Measurements from ENCODE around the gene SH3RF1. TPM values are rescaled to one million over a fixed set of nuclear protein-coding genes. Genes with fewer than 3 reads are reported as not detected.
"Not testable (repeated sequence)": the region's sequence is repeated elsewhere in the genome, so short reads cannot be mapped to it uniquely, and the experiment has no call there.

Gene SH3RF1
- total RNA-seq, 1 donor from 2014 or later: 13.6 TPM

DNA sequence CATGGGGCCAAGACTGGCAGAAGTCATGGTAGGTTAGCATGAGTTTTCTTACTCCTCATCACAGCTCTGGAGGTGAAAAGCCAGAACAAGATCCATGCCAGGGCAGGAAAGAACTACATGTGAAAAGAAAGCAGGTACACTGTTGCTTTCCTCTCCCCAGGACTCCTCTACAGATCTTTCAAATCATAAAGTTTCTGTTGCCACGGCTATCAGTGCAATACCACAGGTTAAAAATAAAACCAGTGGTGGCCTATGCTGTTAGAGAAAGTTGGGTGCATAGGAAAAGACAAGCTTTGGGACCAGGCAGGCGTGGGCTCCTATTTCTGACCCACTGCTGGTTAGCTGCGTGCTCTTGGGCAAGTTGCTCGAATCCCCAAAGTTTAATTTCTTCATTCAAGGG, 81.4 kb downstream of the SH3RF1 start:
- Histone ChIP-seq H3K4me3 (ENCODE audit: low read length in 3 of 3) (no peak overlapping the region), H3K9ac (ENCODE audit: low read depth in 1 of 3, low read length in 3 of 3) (no peak overlapping the region), H3K27me3 (ENCODE audit: control insufficient read depth in 3 of 3, insufficient read depth in 3 of 3, low read length in 3 of 3) (no peaks in the 10 kb centered on the region), H3K27ac (ENCODE audit: low read depth, low read length) (no peak overlapping the region), H3K4me1 (ENCODE audit: control insufficient read depth in 3 of 3, insufficient read depth in 3 of 3, low read length in 3 of 3) (peaks cover 0 to 2% (median 2%) of the 10 kb centered on the region in 3 donors), H3K36me3 (ENCODE audit: control insufficient read depth in 3 of 3, insufficient read depth in 3 of 3, low read length in 3 of 3) (no peaks in the 10 kb centered on the region), H3K9me3 (ENCODE audit: control insufficient read depth in 3 of 3, low read length in 3 of 3) (no peaks in the 10 kb centered on the region)

GRCh38 chr4:169188204-169188603, 82.6 kb downstream of the SH3RF1 start:
- H3K36me3 ChIP-seq (ENCODE audit: control insufficient read depth in 3 of 3, insufficient read depth in 3 of 3, low read length in 3 of 3): no peaks in the 10 kb centered on the region
- no peak overlapping the region for H3K27ac ChIP-seq (ENCODE audit: low read depth, low read length)
- H3K27me3 ChIP-seq (ENCODE audit: control insufficient read depth in 3 of 3, insufficient read depth in 3 of 3, low read length in 3 of 3): no peaks in the 10 kb centered on the region
- no peak overlapping the region for H3K9ac ChIP-seq (ENCODE audit: low read depth in 1 of 3, low read length in 3 of 3)
- H3K4me1 ChIP-seq (ENCODE audit: control insufficient read depth in 3 of 3, insufficient read depth in 3 of 3, low read length in 3 of 3): peaks cover 0 to 5% (median 2%) of the 10 kb centered on the region in 3 donors
- no peak overlapping the region for H3K4me3 ChIP-seq (ENCODE audit: low read length in 3 of 3)
- H3K9me3 ChIP-seq (ENCODE audit: control insufficient read depth in 3 of 3, low read length in 3 of 3): no peaks in the 10 kb centered on the region

DNA sequence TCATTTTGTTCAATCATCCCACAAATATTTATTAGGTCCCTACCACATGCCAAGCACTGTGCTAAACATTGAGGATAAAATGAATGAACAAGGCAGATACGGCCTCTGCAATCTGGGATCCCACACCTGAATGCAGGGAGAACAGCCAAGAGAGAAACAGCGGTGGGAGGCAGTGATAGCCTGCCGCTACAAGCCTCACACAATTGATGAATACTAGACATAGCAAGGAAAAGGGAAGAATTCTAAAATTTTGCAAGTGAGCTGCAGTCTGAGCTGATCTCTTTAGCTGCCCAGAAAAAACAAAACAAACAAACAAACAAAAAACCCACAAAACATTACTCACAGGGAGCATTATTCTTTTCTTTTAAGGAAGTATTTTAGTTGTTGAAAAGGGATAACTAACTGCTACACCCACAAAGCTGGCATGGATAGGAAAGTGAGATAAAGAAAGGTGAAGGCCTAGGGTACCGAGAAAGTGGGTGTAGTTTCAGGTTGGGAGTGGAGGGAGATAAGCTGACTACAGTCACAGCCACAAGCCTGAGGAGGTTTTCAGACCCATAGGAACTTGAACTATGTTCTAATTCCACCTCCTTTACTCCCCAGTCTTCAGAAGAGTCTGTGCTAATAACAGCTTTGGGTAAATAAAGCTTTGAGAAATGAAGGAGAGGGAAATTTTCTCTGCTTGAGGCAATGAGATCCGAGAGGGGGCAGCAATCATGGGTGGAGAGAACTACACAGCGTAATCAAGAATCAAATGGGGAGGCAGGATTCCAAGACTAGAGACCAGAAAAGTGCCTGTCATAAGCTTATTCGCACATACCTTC, 85.4 kb downstream of the SH3RF1 start:
- no peaks in the 10 kb centered on the region for H3K27me3 ChIP-seq (ENCODE audit: control insufficient read depth in 3 of 3, insufficient read depth in 3 of 3, low read length in 3 of 3)
- H3K4me1 ChIP-seq (ENCODE audit: control insufficient read depth in 3 of 3, insufficient read depth in 3 of 3, low read length in 3 of 3): peaks cover 0 to 5% (median 3%) of the 10 kb centered on the region in 3 donors

GRCh38 chr4:169184686-169185085, 86.1 kb downstream of the SH3RF1 start:
- Histone ChIP-seq H3K4me1 (ENCODE audit: control insufficient read depth in 3 of 3, insufficient read depth in 3 of 3, low read length in 3 of 3) (peaks cover 0 to 6% (median 5%) of the 10 kb centered on the region in 3 donors), H3K4me3 (ENCODE audit: low read length in 3 of 3) (no peak overlapping the region), H3K27me3 (ENCODE audit: control insufficient read depth in 3 of 3, insufficient read depth in 3 of 3, low read length in 3 of 3) (no peaks in the 10 kb centered on the region), H3K9me3 (ENCODE audit: control insufficient read depth in 3 of 3, low read length in 3 of 3) (no peaks in the 10 kb centered on the region), H3K27ac (ENCODE audit: low read depth, low read length) (no peak overlapping the region), H3K9ac (ENCODE audit: low read depth in 1 of 3, low read length in 3 of 3) (no peak overlapping the region), H3K36me3 (ENCODE audit: control insufficient read depth in 3 of 3, insufficient read depth in 3 of 3, low read length in 3 of 3) (no peaks in the 10 kb centered on the region)

More for the DNA sequence above, 85.4 kb downstream of the SH3RF1 start:
- H3K36me3 ChIP-seq (ENCODE audit: control insufficient read depth in 3 of 3, insufficient read depth in 3 of 3, low read length in 3 of 3): no peaks in the 10 kb centered on the region
- H3K4me3 ChIP-seq (ENCODE audit: low read length in 3 of 3): no peak overlapping the region
- H3K9ac ChIP-seq (ENCODE audit: low read depth in 1 of 3, low read length in 3 of 3): no peak overlapping the region
- H3K9me3 ChIP-seq (ENCODE audit: control insufficient read depth in 3 of 3, low read length in 3 of 3): no peaks in the 10 kb centered on the region
- H3K27ac ChIP-seq (ENCODE audit: low read depth, low read length): no peak overlapping the region

DNA sequence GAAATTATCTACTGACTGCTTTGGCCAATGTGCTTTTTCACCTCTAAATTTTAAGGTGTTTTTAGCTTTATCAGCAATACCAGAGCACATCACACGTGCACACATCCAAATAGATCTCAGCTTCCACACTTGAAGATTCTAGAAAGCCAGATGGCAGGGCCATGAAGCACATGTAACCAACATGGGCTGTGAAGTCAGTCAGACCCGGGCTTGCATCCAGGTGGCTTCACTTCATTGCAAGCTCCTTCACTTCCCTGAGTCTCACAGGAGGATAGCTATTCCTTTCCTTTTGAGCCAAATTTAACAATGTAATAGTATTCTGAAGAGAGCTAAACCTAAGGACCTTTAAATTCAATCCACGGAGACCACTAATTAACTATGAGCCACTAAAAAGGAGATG, 86.5 kb downstream of the SH3RF1 start:
- Histone ChIP-seq H3K4me3 (ENCODE audit: low read length in 3 of 3) (no peak overlapping the region), H3K27me3 (ENCODE audit: control insufficient read depth in 3 of 3, insufficient read depth in 3 of 3, low read length in 3 of 3) (no peaks in the 10 kb centered on the region), H3K9ac (ENCODE audit: low read depth in 1 of 3, low read length in 3 of 3) (no peak overlapping the region), H3K4me1 (ENCODE audit: control insufficient read depth in 3 of 3, insufficient read depth in 3 of 3, low read length in 3 of 3) (peaks cover 0 to 6% (median 4%) of the 10 kb centered on the region in 3 donors), H3K36me3 (ENCODE audit: control insufficient read depth in 3 of 3, insufficient read depth in 3 of 3, low read length in 3 of 3) (no peaks in the 10 kb centered on the region), H3K27ac (ENCODE audit: low read depth, low read length) (no peak overlapping the region), H3K9me3 (ENCODE audit: control insufficient read depth in 3 of 3, low read length in 3 of 3) (no peaks in the 10 kb centered on the region)

- no peak overlapping the region for H3K4me3 ChIP-seq (ENCODE audit: low read length in 3 of 3)
- H3K4me1 ChIP-seq (ENCODE audit: control insufficient read depth in 3 of 3, insufficient read depth in 3 of 3, low read length in 3 of 3): peaks cover 0 to 6% (median 3%) of the 10 kb centered on the region in 3 donors
- no peaks in the 10 kb centered on the region for H3K36me3 ChIP-seq (ENCODE audit: control insufficient read depth in 3 of 3, insufficient read depth in 3 of 3, low read length in 3 of 3)
- no peak overlapping the region for H3K27ac ChIP-seq (ENCODE audit: low read depth, low read length)
- H3K27me3 ChIP-seq (ENCODE audit: control insufficient read depth in 3 of 3, insufficient read depth in 3 of 3, low read length in 3 of 3): no peaks in the 10 kb centered on the region
- H3K9me3 ChIP-seq (ENCODE audit: control insufficient read depth in 3 of 3, low read length in 3 of 3): no peaks in the 10 kb centered on the region
- H3K9ac ChIP-seq (ENCODE audit: low read depth in 1 of 3, low read length in 3 of 3): no peak overlapping the region
Observed at GRCh38 chr4:169183581-169183980, 87.2 kb downstream of the SH3RF1 start.

- no peaks in the 10 kb centered on the region for H3K27me3 ChIP-seq (ENCODE audit: control insufficient read depth in 3 of 3, insufficient read depth in 3 of 3, low read length in 3 of 3)
- no peaks in the 10 kb centered on the region for H3K36me3 ChIP-seq (ENCODE audit: control insufficient read depth in 3 of 3, insufficient read depth in 3 of 3, low read length in 3 of 3)
- H3K9ac ChIP-seq (ENCODE audit: low read depth in 1 of 3, low read length in 3 of 3): no peak overlapping the region
- no peak overlapping the region for H3K27ac ChIP-seq (ENCODE audit: low read depth, low read length)
- peak overlapping the region in 1 of 3 donors; percentile 23 for H3K4me3 ChIP-seq (ENCODE audit: low read length in 3 of 3)
- H3K4me1 ChIP-seq (ENCODE audit: control insufficient read depth in 3 of 3, insufficient read depth in 3 of 3, low read length in 3 of 3): peaks cover 0 to 6% (median 3%) of the 10 kb centered on the region in 3 donors
- no peaks in the 10 kb centered on the region for H3K9me3 ChIP-seq (ENCODE audit: control insufficient read depth in 3 of 3, low read length in 3 of 3)
Observed at GRCh38 chr4:169179609-169180521, 90.9 kb downstream of the SH3RF1 start.

GRCh38 chr4:169178092-169178491, 92.7 kb downstream of the SH3RF1 start:
- not testable (repeated sequence) for H3K4me1 ChIP-seq (ENCODE audit: control insufficient read depth in 3 of 3, insufficient read depth in 3 of 3, low read length in 3 of 3); H3K9me3 ChIP-seq (ENCODE audit: control insufficient read depth in 3 of 3, low read length in 3 of 3); H3K27me3 ChIP-seq (ENCODE audit: control insufficient read depth in 3 of 3, insufficient read depth in 3 of 3, low read length in 3 of 3); H3K36me3 ChIP-seq (ENCODE audit: control insufficient read depth in 3 of 3, insufficient read depth in 3 of 3, low read length in 3 of 3); H3K27ac ChIP-seq (ENCODE audit: low read depth, low read length); H3K4me3 ChIP-seq (ENCODE audit: low read length in 3 of 3); H3K9ac ChIP-seq (ENCODE audit: low read depth in 1 of 3, low read length in 3 of 3)

DNA sequence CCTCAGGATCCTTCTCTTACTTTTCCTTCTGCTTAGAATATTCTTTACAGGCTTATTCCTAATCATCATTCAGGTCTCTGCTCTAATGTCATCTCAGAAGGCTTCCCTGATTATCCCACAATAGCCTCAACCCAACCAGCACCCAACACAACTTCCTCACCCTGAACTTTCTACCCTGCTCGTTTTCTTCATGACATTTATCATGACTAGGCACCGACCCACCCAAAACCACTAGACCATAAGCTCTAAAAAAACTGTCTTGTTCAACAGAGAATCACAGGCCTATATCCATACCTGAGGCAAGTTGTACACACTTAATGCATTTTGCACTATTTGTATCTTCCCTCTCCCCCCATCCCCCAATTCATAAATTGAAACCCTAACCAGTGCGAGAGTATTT, 95.3 kb downstream of the SH3RF1 start:
- Histone ChIP-seq H3K27ac (ENCODE audit: low read depth, low read length) (no peak overlapping the region), H3K36me3 (ENCODE audit: control insufficient read depth in 3 of 3, insufficient read depth in 3 of 3, low read length in 3 of 3) (no peaks in the 10 kb centered on the region), H3K4me1 (ENCODE audit: control insufficient read depth in 3 of 3, insufficient read depth in 3 of 3, low read length in 3 of 3) (peaks cover 0 to 3% (median 3%) of the 10 kb centered on the region in 3 donors), H3K4me3 (ENCODE audit: low read length in 3 of 3) (no peak overlapping the region), H3K9me3 (ENCODE audit: control insufficient read depth in 3 of 3, low read length in 3 of 3) (no peaks in the 10 kb centered on the region), H3K27me3 (ENCODE audit: control insufficient read depth in 3 of 3, insufficient read depth in 3 of 3, low read length in 3 of 3) (no peaks in the 10 kb centered on the region), H3K9ac (ENCODE audit: low read depth in 1 of 3, low read length in 3 of 3) (no peak overlapping the region)

DNA sequence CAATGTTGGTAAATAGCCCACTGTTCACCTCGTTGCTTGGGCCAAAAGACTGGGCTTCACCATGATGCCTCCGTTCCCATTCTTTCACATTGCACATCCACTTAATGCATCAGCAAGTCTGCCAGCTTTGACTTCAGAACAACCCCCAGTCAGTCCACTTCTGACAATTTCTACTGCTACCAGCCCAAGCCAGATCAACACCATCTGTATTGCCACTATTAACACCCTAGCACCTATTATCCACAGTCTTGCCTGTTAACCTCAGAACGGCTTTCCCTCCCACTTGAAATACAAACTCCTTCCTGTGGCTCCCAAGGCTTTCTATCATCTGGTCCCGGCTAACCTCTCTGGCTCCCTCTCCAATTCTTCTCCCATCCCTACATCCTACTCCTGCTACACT, 95.7 kb downstream of the SH3RF1 start:
- Histone ChIP-seq H3K4me1 (ENCODE audit: control insufficient read depth in 3 of 3, insufficient read depth in 3 of 3, low read length in 3 of 3) (peaks cover 0 to 3% (median 0%) of the 10 kb centered on the region in 3 donors), H3K9me3 (ENCODE audit: control insufficient read depth in 3 of 3, low read length in 3 of 3) (no peaks in the 10 kb centered on the region), H3K4me3 (ENCODE audit: low read length in 3 of 3) (no peak overlapping the region), H3K36me3 (ENCODE audit: control insufficient read depth in 3 of 3, insufficient read depth in 3 of 3, low read length in 3 of 3) (no peaks in the 10 kb centered on the region), H3K27me3 (ENCODE audit: control insufficient read depth in 3 of 3, insufficient read depth in 3 of 3, low read length in 3 of 3) (no peaks in the 10 kb centered on the region), H3K27ac (ENCODE audit: low read depth, low read length) (no peak overlapping the region), H3K9ac (ENCODE audit: low read depth in 1 of 3, low read length in 3 of 3) (no peak overlapping the region)

Measured in skeletal muscle tissue (tissue), 4 donors.